IMR-90 (cell line): Measurements from ENCODE around the gene TEC. TPM values are rescaled to one million over a fixed set of nuclear protein-coding genes. Genes with fewer than 3 reads are reported as not detected.

ENCODE experiments used
- ATAC-seq: fragments of 200-7000 bp; cut with Tn5 transposase; 2 replicates; pipeline ENCODE4 v1.9.1; 2020; ENCODE audit warnings: low read depth, mild to moderate bottlenecking, moderate library complexity
- BruUV-seq: library from RNA; stranded (reverse); fragments of 400-500 nt; replicated peaks from 2 replicates; lab custom pipeline; 2021; lab: Mats Ljungman, UMichigan
- CTCF ChIA-PET: fragments of 300-600 bp; formaldehyde crosslinking; extraction: SDS; loops from one replicate; lab custom pipeline; 2021; ENCODE audit warnings: antibody characterized with exemption; lab: Yijun Ruan, JAX
- POLR2A ChIA-PET: fragments of 300-600 bp; sonication (Branson Sonifier 250); formaldehyde crosslinking; loops from one replicate; lab custom pipeline; 2022; ENCODE audit warnings: antibody characterized with exemption; ENCODE audit not compliant: unreplicated experiment; lab: Charles Lee
- DNase-seq: peaks from one replicate; pipeline ENCODE4 v3.0.0; 2013
- H2AFZ ChIP-seq: replicated peaks from 2 replicates; pipeline ENCODE3; 2013; ENCODE audit warnings: low read length, mild to moderate bottlenecking; ENCODE audit not compliant: poor library complexity
- H2AK5ac ChIP-seq: 2 replicates; pipeline ENCODE4 v1.6.1; 2013; ENCODE audit warnings: low read depth, low read length, inconsistent platforms
- H2AK9ac ChIP-seq: replicated peaks from 2 replicates; pipeline ENCODE3; 2013; ENCODE audit warnings: mild to moderate bottlenecking, low read depth, low read length, moderate library complexity; ENCODE audit not compliant: poor library complexity
- H2BK120ac ChIP-seq: 2 replicates; pipeline ENCODE4 v1.6.1; 2013; ENCODE audit warnings: low read depth, low read length, inconsistent platforms
- H2BK15ac ChIP-seq: 3 replicates; pipeline ENCODE4 v1.6.1; 2013; ENCODE audit warnings: low read depth, low read length, inconsistent platforms
- H2BK20ac ChIP-seq: 2 replicates; pipeline ENCODE4 v1.6.1; 2013; ENCODE audit warnings: low read depth, mild to moderate bottlenecking, inconsistent platforms, low read length, moderate library complexity
- H2BK5ac ChIP-seq: 2 replicates; pipeline ENCODE4 v1.6.1; 2013; ENCODE audit warnings: mild to moderate bottlenecking, low read depth, low read length, inconsistent platforms; ENCODE audit not compliant: poor library complexity, severe bottlenecking
- H3K14ac ChIP-seq: replicated peaks from 2 replicates; pipeline ENCODE4 v1.6.1; 2013; ENCODE audit warnings: low read depth, low read length, inconsistent platforms
- H3K18ac ChIP-seq: 2 replicates; pipeline ENCODE4 v1.6.1; 2013; ENCODE audit warnings: low read depth, low read length, control low read depth
- H3K23ac ChIP-seq: 2 replicates; pipeline ENCODE4 v1.6.1; 2013; ENCODE audit warnings: low read depth, low read length, inconsistent platforms
- H3K27ac ChIP-seq: 2 replicates; pipeline ENCODE4 v1.5.1; 2013; ENCODE audit warnings: mild to moderate bottlenecking, control low read depth, low read length; ENCODE audit not compliant: insufficient read depth
- H3K27me3 ChIP-seq: 2 replicates; pipeline ENCODE4 v1.6.1; 2013; ENCODE audit warnings: low read length; ENCODE audit not compliant: control insufficient read depth, insufficient read depth
- H3K36me3 ChIP-seq: 2 replicates; pipeline ENCODE4 v1.6.1; 2013; ENCODE audit warnings: low read length, mixed read lengths; ENCODE audit not compliant: control insufficient read depth, insufficient read depth
- H3K4ac ChIP-seq: 2 replicates; pipeline ENCODE4 v1.6.1; 2013; ENCODE audit warnings: low read depth, low read length, inconsistent platforms
- H3K4me1 ChIP-seq: 2 replicates; pipeline ENCODE4 v1.6.1; 2013; ENCODE audit warnings: low read length, mixed read lengths; ENCODE audit not compliant: control insufficient read depth, insufficient read depth
- H3K4me2 ChIP-seq: 2 replicates; pipeline ENCODE4 v1.6.1; 2013; ENCODE audit warnings: low read depth, mild to moderate bottlenecking, control low read depth, low read length, moderate library complexity
- H3K4me3 ChIP-seq: 2 replicates; pipeline ENCODE4 v1.5.1; 2013; ENCODE audit warnings: low read depth, mild to moderate bottlenecking, control low read depth, low read length, moderate library complexity; ENCODE audit not compliant: insufficient read depth
- H3K56ac ChIP-seq: 2 replicates; pipeline ENCODE4 v1.6.1; 2013; ENCODE audit warnings: low read length, inconsistent platforms; ENCODE audit not compliant: insufficient read depth; ENCODE audit errors: extremely low read depth
- H3K79me1 ChIP-seq, 2 experiments: 2 replicates each; pipeline ENCODE4 v1.6.1; 2013; ENCODE audit warnings: low read length in 2 of 2, inconsistent platforms in 1 of 2, low read depth in 1 of 2
- H3K9ac ChIP-seq: 2 replicates; pipeline ENCODE4 v1.6.1; 2013; ENCODE audit warnings: low read depth, low read length, control low read depth
- H3K9me1 ChIP-seq: 2 replicates; pipeline ENCODE4 v1.6.1; 2013; ENCODE audit warnings: low read length, inconsistent platforms; ENCODE audit not compliant: insufficient read depth
- H3K9me3 ChIP-seq: 2 replicates; pipeline ENCODE4 v1.6.1; 2013; ENCODE audit warnings: low read length; ENCODE audit not compliant: control insufficient read depth, insufficient read depth
- H4K20me1 ChIP-seq: 2 replicates; pipeline ENCODE4 v1.6.1; 2013; ENCODE audit warnings: low read length, inconsistent platforms; ENCODE audit not compliant: insufficient read depth
- H4K5ac ChIP-seq: 2 replicates; pipeline ENCODE4 v1.6.1; 2013; ENCODE audit warnings: mild to moderate bottlenecking, low read depth, low read length, control low read depth
- H4K8ac ChIP-seq, 2 experiments: 2 replicates each; pipeline ENCODE4 v1.6.1; 2013; ENCODE audit warnings: low read depth in 2 of 2, low read length in 2 of 2, control low read depth in 1 of 2, inconsistent platforms in 1 of 2
- H4K91ac ChIP-seq: 2 replicates; pipeline ENCODE4 v1.6.1; 2013; ENCODE audit warnings: low read depth, low read length, inconsistent platforms; ENCODE audit not compliant: insufficient read depth
- CHD1 ChIP-seq: IDR thresholded peaks from 2 replicates; pipeline ENCODE4 v1.6.1; 2012; ENCODE audit warnings: low read depth, low read length, improper control_type of control experiment
- MAFK ChIP-seq: IDR thresholded peaks from 2 replicates; pipeline ENCODE4 v1.6.1; 2012; ENCODE audit warnings: low read depth, low read length, improper control_type of control experiment
- WGBS, 2 experiments: methylation state at CpG; one replicate each; pipeline versions ENCODE4 v1.1.5 to v1.1.7; 2013; ENCODE audit warnings: missing lambda C conversion rate in 2 of 2; ENCODE audit not compliant: insufficient read length in 1 of 2; ENCODE audit errors: extremely low coverage in 2 of 2; 5-methylcytosine and 5-hydroxymethylcytosine counted together
- dilution Hi-C: fragments of 300-500 bp; cut with HindIII; formaldehyde crosslinking; loops from one replicate; pipeline ENCODE4 v1.14.3; 2018; ENCODE audit warnings: low sequenced_read_pairs; ENCODE audit not compliant: unreplicated experiment
- in situ Hi-C: fragments of 300-500 bp; cut with MboI; formaldehyde crosslinking; loops from 3 replicates; pipeline ENCODE4 v1.14.3; 2019; ENCODE audit warnings: low sequenced_read_pairs, inconsistent platforms, mixed read lengths
- intact Hi-C: fragments of 100-400 bp; cut with micrococcal nuclease; formaldehyde crosslinking; loops from 2 replicates; pipeline ENCODE4 v1.10.0; 2022
- polyA plus RNA-seq, 3 experiments: library from polyadenylated mRNA; depleted of rRNA; stranded (reverse); fragments of >200 nt; gene quantifications; 2 replicates each; pipeline ENCODE4 v1.2.3, GENCODE V29; 2012; ENCODE audit warnings: low replicate concordance in 1 of 3
- total RNA-seq: library from RNA; depleted of rRNA; stranded (reverse); fragments of >200 nt; gene quantifications from 2 replicates; pipeline ENCODE4 v1.2.3, GENCODE V29; 2012

The TEC gene
- total and polyA plus RNA-seq, 2 of the 4 experiments (the other 2 are of a cell fraction): 0.39 to 0.54 TPM

- Histone ChIP-seq H2BK20ac (no peak overlapping the region), H3K9me3 (no peaks in the 10 kb centered on the region), H2AK5ac (no peak overlapping the region), H2AFZ (no peak overlapping the region), H2BK5ac (no peak overlapping the region), H3K14ac (no peak overlapping the region), H3K4ac (no peak overlapping the region), H2BK15ac (no peak overlapping the region), H3K23ac (no peak overlapping the region), H3K9me1 (no peaks in the 10 kb centered on the region), H4K8ac (no peak overlapping the region), H3K4me2 (no peak overlapping the region), H3K18ac (no peak overlapping the region), H3K27me3 (no peaks in the 10 kb centered on the region; the same call in 1 of the 2 replicates), H3K27ac (no peak overlapping the region), H4K91ac (no peak overlapping the region), H3K36me3 (no peaks in the 10 kb centered on the region), H3K4me3 (no peak overlapping the region), H3K4me1 (no peaks in the 10 kb centered on the region), H2AK9ac (no peak overlapping the region), H2BK120ac (no peak overlapping the region), H4K20me1 (no peaks in the 10 kb centered on the region), H4K5ac (no peak overlapping the region), H3K56ac (no peak overlapping the region), H3K9ac (no peak overlapping the region), H3K79me1 (no peaks in the 10 kb centered on the region)
- POLR2A ChIA-PET: no interaction called here
- TF ChIP-seq MAFK (no peak), CHD1 (no peak)
- no peak for DNase-seq
- in situ Hi-C loops (no loop called here), intact Hi-C loops (no loop called here), dilution Hi-C loops (no loop called here)
- BruUV-seq: no TSS peak
- no CpG with 5 or more reads among the region's 2 CpGs for WGBS, 2 experiments
- CTCF ChIA-PET: no interaction called here
- ATAC-seq: no peak
Observed at GRCh38 chr4:48189731-48190130, 79.9 kb downstream of the TEC start.
